Measurements from ENCODE around the gene ACOT11. TPM values are rescaled to one million over a fixed set of nuclear protein-coding genes. Genes with fewer than 3 reads are reported as not detected.
A peak's percentile ranks its signal among the peaks of the same experiment; 100 is the strongest.

Gene ACOT11
- total RNA-seq, 1 donor from 2014 or later: 0.25 TPM

DNA sequence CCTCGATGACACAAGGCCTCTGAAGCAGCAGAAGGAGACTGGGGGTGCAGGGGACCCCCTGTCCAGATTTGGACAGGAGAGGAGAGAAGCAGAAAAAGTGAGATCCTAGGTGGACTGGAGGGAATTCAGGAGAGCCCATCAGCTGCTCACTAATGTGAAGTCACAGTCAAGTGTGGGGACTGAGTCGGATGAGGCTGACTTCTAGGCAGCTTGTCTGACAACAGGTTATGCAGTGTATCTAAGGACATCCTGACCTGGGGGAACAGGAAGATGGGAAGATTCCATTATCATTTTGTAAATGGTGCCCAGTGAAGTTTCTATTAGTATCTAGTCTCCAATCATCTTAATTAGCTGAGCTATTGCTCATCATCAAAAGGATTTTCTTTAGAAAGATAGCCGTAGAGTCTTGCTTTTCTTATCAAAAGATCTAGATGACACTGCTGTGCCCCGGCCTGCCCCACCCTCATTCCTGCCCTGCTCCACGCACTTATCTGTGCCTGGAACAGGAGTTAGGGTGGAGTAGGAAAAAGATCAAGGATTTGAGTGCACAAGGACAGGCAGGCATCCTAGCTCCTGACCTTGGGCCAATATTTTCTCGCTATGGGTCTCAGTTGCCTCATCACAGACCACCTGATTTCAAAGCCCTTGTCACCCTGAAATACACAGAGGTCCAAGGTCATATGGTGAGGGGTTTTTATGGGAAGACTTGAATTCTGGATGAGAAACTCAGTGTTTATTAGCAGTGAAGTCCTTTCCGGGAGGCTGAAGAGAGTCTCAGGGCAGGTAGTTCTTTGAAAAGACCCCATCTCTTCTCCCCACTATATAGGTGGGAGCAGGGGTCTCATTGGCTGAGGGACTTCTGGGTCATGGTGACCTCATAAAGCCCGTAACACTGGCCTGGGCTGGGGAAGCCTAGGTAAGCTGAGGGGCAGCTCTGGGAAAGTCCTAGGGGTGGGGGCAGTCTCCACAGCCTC is 93.1 kb downstream of the ACOT11 start, which contains the start of gene MROH7:
Gene MROH7 (plus strand): TSS at position 924 of the 974 bp plus-strand sequence. CDS start 11,141 bp downstream, outside the sequence.
- Mint-ChIP-seq H3K27me3 (ENCODE audit: low read depth) (peaks cover 12% of the 10 kb centered on the region), H3K9me3 (ENCODE audit: low read depth) (peaks cover 11% of the 10 kb centered on the region), H3K4me3 (ENCODE audit: unreplicated experiment) (no peak within 1 kb of the TSS), H3K4me1 (ENCODE audit: low read depth) (peaks cover 2% of the 10 kb centered on the region), H3K27ac (ENCODE audit: unreplicated experiment) (no peak within 1 kb of the TSS), H3K36me3 (ENCODE audit: low read depth) (peaks cover 3% of the 10 kb centered on the region)
- DNase-seq (ENCODE audit: low spot score): no peak
- TF ChIP-seq, protein P1, sequence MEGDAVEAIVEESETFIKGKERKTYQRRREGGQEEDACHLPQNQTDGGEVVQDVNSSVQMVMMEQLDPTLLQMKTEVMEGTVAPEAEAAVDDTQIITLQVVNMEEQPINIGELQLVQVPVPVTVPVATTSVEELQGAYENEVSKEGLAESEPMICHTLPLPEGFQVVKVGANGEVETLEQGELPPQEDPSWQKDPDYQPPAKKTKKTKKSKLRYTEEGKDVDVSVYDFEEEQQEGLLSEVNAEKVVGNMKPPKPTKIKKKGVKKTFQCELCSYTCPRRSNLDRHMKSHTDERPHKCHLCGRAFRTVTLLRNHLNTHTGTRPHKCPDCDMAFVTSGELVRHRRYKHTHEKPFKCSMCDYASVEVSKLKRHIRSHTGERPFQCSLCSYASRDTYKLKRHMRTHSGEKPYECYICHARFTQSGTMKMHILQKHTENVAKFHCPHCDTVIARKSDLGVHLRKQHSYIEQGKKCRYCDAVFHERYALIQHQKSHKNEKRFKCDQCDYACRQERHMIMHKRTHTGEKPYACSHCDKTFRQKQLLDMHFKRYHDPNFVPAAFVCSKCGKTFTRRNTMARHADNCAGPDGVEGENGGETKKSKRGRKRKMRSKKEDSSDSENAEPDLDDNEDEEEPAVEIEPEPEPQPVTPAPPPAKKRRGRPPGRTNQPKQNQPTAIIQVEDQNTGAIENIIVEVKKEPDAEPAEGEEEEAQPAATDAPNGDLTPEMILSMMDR (IDR thresholded peaks at IDR 0.05): no peak

DNA sequence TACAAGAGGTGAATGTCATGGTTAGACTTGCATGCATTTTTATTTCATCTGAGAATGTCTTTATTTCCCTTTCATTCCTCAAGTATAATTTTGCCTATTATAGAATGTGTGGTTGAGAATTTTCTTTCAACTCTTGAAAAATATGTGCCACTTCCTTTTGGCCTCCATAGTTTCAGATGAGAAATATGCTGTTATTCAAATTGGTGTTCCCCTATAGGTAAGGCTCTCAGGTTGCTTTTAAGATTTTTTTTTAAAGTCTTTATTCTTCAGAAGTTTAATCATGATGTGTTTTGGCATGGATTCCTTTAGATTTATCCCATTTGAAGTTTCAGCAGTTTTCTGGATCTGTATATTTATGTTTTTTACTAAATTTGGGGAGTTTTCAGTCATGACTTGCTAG is 95.7 kb downstream of the ACOT11 start:
- Mint-ChIP-seq H3K9me3 (ENCODE audit: low read depth) (peaks cover 11% of the 10 kb centered on the region), H3K27ac (ENCODE audit: unreplicated experiment) (no peak overlapping the region), H3K4me1 (ENCODE audit: low read depth) (peaks cover 4% of the 10 kb centered on the region), H3K4me3 (ENCODE audit: unreplicated experiment) (no peak overlapping the region), H3K36me3 (ENCODE audit: low read depth) (peaks cover 3% of the 10 kb centered on the region), H3K27me3 (ENCODE audit: low read depth) (peaks cover 15% of the 10 kb centered on the region)
- TF ChIP-seq, protein P1 (IDR thresholded peaks at IDR 0.05): no peak
- no peak for DNase-seq (ENCODE audit: low spot score)

DNA sequence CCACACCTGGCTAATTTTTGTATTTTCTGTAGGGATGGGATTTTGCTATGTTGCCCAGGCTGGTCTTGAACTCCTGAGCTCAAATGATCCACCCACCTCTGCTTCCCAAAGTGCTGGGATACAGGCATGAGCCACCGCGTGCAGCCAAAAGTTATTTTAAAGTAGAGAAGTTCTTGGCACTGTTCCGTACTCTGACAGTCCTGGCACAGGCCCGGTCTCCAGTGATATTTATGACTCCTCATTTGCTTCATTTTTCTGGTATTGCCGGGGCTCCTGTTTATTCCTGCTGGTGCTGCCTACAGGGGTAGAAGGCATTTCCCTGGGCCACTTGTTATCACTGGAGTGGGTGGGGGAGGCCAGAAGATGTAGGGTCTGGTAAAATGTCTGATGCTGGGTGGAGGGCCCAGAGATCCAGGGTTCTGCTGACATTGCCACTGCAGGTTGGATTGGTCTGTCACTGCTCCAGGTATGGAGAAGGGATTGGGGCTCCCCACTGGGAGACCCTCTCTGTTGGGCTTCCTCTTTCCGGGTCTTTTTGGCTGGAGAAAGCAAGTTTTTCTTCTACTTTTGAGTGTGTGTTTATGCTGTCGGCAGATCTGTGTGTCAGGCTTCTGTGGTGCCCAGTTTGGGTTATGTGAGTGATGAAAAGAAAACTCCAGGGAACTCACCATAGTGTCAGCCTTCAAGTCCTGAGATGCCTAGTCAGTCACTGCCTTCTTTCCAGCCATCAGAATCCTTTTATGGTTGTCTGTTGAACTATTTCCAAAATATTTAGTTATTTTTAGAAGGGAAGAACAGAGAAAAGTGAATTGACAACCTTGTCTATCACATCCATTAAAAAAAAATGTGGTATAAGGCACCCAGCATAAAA is 98.0 kb downstream of the ACOT11 start:
- no peak for DNase-seq (ENCODE audit: low spot score)
- Mint-ChIP-seq H3K36me3 (ENCODE audit: low read depth) (peaks cover 5% of the 10 kb centered on the region), H3K4me3 (ENCODE audit: unreplicated experiment) (no peak overlapping the region), H3K27ac (ENCODE audit: unreplicated experiment) (peak overlapping the region; percentile 46), H3K9me3 (ENCODE audit: low read depth) (peaks cover 11% of the 10 kb centered on the region), H3K27me3 (ENCODE audit: low read depth) (peaks cover 30% of the 10 kb centered on the region), H3K4me1 (ENCODE audit: low read depth) (peaks cover 4% of the 10 kb centered on the region)
- TF ChIP-seq, protein P1 (IDR thresholded peaks at IDR 0.05): no peak

DNA sequence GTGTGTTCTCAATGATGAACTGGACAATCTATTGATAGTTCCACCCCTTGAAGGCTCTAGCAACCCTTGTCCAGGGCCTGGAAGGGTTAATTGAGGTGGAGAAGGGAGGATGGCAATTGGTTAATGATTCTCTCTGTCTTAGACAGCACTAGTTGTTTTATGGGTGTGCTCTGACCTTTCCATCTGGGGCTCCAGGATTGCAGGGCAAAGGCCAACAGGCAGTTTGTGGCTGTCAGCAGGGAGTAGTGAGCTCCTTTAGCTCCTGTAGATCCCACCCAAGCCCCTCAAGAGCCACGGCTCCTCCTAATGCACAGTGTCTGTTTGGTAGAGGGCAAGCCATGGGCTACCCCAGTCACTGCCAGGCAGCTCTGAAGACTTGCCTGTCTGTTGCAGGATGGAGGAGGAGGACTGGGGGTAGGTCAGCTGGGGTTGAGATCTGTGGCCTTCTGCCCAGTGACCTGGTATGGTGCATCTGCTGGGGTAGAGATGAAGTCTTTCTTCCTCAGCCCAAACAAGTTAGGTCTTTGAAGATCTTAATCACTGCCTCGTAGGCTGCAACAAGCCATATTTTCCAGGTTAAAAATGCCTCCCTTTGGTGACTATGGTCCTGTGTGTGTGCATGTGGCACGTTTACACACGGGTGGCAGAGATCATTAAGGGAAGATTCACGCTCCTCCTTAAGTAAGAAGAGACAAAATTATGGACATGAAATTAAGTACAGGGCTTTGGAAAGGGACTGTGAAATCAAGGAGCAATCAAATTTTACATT is 101.3 kb downstream of the ACOT11 start:
- no peak for DNase-seq (ENCODE audit: low spot score)

More for the DNA sequence above, 101.3 kb downstream of the ACOT11 start:
- H3K27ac Mint-ChIP-seq (ENCODE audit: unreplicated experiment): no peak overlapping the region
- no peak overlapping the region for H3K4me3 Mint-ChIP-seq (ENCODE audit: unreplicated experiment)
- peaks cover 28% of the 10 kb centered on the region for H3K27me3 Mint-ChIP-seq (ENCODE audit: low read depth)
- TF ChIP-seq, protein P1 (IDR thresholded peaks at IDR 0.05): no peak
- H3K9me3 Mint-ChIP-seq (ENCODE audit: low read depth): no peaks in the 10 kb centered on the region
- peaks cover 2% of the 10 kb centered on the region for H3K36me3 Mint-ChIP-seq (ENCODE audit: low read depth)
- H3K4me1 Mint-ChIP-seq (ENCODE audit: low read depth): peaks cover 4% of the 10 kb centered on the region
